CD4-positive, alpha-beta T cell treated with Interleukin-6 at 100 ng/mL for 8 hours (primary cell): ENCODE data around the gene LYPD1.

Experiments used
- DNase-seq: peaks from one replicate; pipeline ENCODE4 v3.0.0-alpha.2; 2020; ENCODE audit warnings: mixed read lengths, low spot score

LYPD1 gene

GRCh38 chr2:132595186-132595585 lies 74.8 kb downstream of the LYPD1 start:
- DNase-seq: no peak
